EL (cell line): ENCODE data around the gene ITGA11.

Experiments
- DNase-seq: peaks from one replicate; pipeline ENCODE4 v3.0.0-alpha.2; 2016

Gene ITGA11

GRCh38 chr15:68389041-68389930 lies 42.7 kb downstream of the ITGA11 start:
- no peak for DNase-seq

GRCh38 chr15:68387381-68388143 lies 44.4 kb downstream of the ITGA11 start:
- no peak for DNase-seq

- no peak for DNase-seq
Observed at GRCh38 chr15:68386587-68387288, 45.2 kb downstream of the ITGA11 start.

GRCh38 chr15:68385671-68386586 lies 46.0 kb downstream of the ITGA11 start:
- no peak for DNase-seq

GRCh38 chr15:68385240-68385561 lies 46.8 kb downstream of the ITGA11 start:
- no peak for DNase-seq

GRCh38 chr15:68384451-68385239 lies 47.3 kb downstream of the ITGA11 start:
- peak; percentile 95 for DNase-seq

GRCh38 chr15:68383161-68384074 lies 48.5 kb downstream of the ITGA11 start:
- DNase-seq, result peak; percentile 62

- no peak for DNase-seq
Observed at GRCh38 chr15:68382286-68383007, 49.5 kb downstream of the ITGA11 start.

- DNase-seq, result no peak
Observed at GRCh38 chr15:68380456-68380855, 51.5 kb downstream of the ITGA11 start.

GRCh38 chr15:68379759-68380290 lies 52.1 kb downstream of the ITGA11 start:
- DNase-seq, result no peak

- DNase-seq, result no peak
Observed at GRCh38 chr15:68379058-68379758, 52.8 kb downstream of the ITGA11 start.

- DNase-seq, result no peak
Observed at GRCh38 chr15:68378595-68378994, 53.4 kb downstream of the ITGA11 start.

GRCh38 chr15:68377766-68378165 lies 54.2 kb downstream of the ITGA11 start:
- no peak for DNase-seq

- DNase-seq, result no peak
Observed at GRCh38 chr15:68376447-68377060, 55.4 kb downstream of the ITGA11 start.

- DNase-seq, result no peak
Observed at GRCh38 chr15:68375716-68376220, 56.2 kb downstream of the ITGA11 start.

GRCh38 chr15:68375191-68375631 lies 56.8 kb downstream of the ITGA11 start:
- no peak for DNase-seq

GRCh38 chr15:68374168-68374745 lies 57.7 kb downstream of the ITGA11 start:
- no peak for DNase-seq

- DNase-seq, result no peak
Observed at GRCh38 chr15:68373028-68373427, 58.9 kb downstream of the ITGA11 start.
